H9 (cell line): ENCODE measurements around the gene ICE1. TPM values are rescaled to one million over a fixed set of nuclear protein-coding genes. Genes with fewer than 3 reads are reported as not detected.

ENCODE experiments used
- DNase-seq: peaks from one replicate; pipeline ENCODE4 v3.0.0-alpha.2; 2017
- H2AFZ ChIP-seq: one replicate; pipeline ENCODE4 v1.6.1; 2013; ENCODE audit warnings: mild to moderate bottlenecking, low read length, control low read depth, moderate library complexity
- H2AK5ac ChIP-seq: 2 replicates; pipeline ENCODE4 v1.6.1; 2013; ENCODE audit warnings: low read length, control low read depth, mixed read lengths; ENCODE audit not compliant: insufficient read length
- H2BK120ac ChIP-seq: one replicate; pipeline ENCODE4 v1.6.1; 2013; ENCODE audit warnings: low read depth, mild to moderate bottlenecking, low read length, control low read depth, inconsistent platforms; ENCODE audit not compliant: poor library complexity, severe bottlenecking
- H2BK12ac ChIP-seq: 2 replicates; pipeline ENCODE4 v1.6.1; 2013; ENCODE audit warnings: low read length, control low read depth, mixed read lengths, low read depth; ENCODE audit not compliant: insufficient read length
- H2BK15ac ChIP-seq: 2 replicates; pipeline ENCODE4 v1.6.1; 2013; ENCODE audit warnings: low read depth, low read length, control low read depth
- H2BK20ac ChIP-seq: one replicate; pipeline ENCODE4 v1.6.1; 2013; ENCODE audit warnings: low read depth, mild to moderate bottlenecking, low read length, control low read depth, inconsistent platforms; ENCODE audit not compliant: poor library complexity, severe bottlenecking
- H2BK5ac ChIP-seq: 2 replicates; pipeline ENCODE4 v1.6.1; 2013; ENCODE audit warnings: low read length, control low read depth, mixed read lengths; ENCODE audit not compliant: insufficient read length
- H3K14ac ChIP-seq: 2 replicates; pipeline ENCODE4 v1.6.1; 2013; ENCODE audit warnings: low read length, control low read depth; ENCODE audit not compliant: insufficient read depth
- H3K18ac ChIP-seq: 2 replicates; pipeline ENCODE4 v1.6.1; 2013; ENCODE audit warnings: low read depth, mild to moderate bottlenecking, mixed read lengths, low read length, control low read depth; ENCODE audit not compliant: insufficient read length
- H3K23ac ChIP-seq: 2 replicates; pipeline ENCODE4 v1.6.1; 2013; ENCODE audit warnings: low read length, control low read depth, mixed read lengths, low read depth; ENCODE audit not compliant: insufficient read length
- H3K23me2 ChIP-seq: 2 replicates; pipeline ENCODE4 v1.6.1; 2013; ENCODE audit warnings: low read depth, mild to moderate bottlenecking, mixed read lengths, low read length, control low read depth; ENCODE audit not compliant: insufficient read length, poor library complexity, severe bottlenecking
- H3K27ac ChIP-seq: 2 replicates; pipeline ENCODE4 v1.5.1; 2013; ENCODE audit warnings: low read length, control low read depth, mixed read lengths, low read depth; ENCODE audit not compliant: insufficient read length
- H3K27me3 ChIP-seq: 2 replicates; pipeline ENCODE4 v1.6.1; 2013; ENCODE audit warnings: low read length, control low read depth, inconsistent platforms; ENCODE audit not compliant: insufficient read depth
- H3K4ac ChIP-seq: 2 replicates; pipeline ENCODE4 v1.6.1; 2013; ENCODE audit warnings: low read depth, mild to moderate bottlenecking, control low read depth, inconsistent platforms, low read length, moderate library complexity
- H3K4me1 ChIP-seq: 2 replicates; pipeline ENCODE4 v1.6.1; 2013; ENCODE audit warnings: low read length, control low read depth, inconsistent platforms; ENCODE audit not compliant: insufficient read depth
- H3K4me2 ChIP-seq: 2 replicates; pipeline ENCODE4 v1.6.1; 2013; ENCODE audit warnings: low read length, control low read depth, mixed read lengths; ENCODE audit not compliant: insufficient read length, insufficient read depth
- H3K56ac ChIP-seq: 2 replicates; pipeline ENCODE4 v1.6.1; 2013; ENCODE audit warnings: low read depth, mild to moderate bottlenecking, mixed read lengths, low read length, control low read depth; ENCODE audit not compliant: insufficient read length
- H3K79me1 ChIP-seq: 2 replicates; pipeline ENCODE4 v1.6.1; 2013; ENCODE audit warnings: low read depth, mild to moderate bottlenecking, moderate library complexity, low read length, control low read depth, inconsistent platforms; ENCODE audit not compliant: insufficient read depth, poor library complexity, severe bottlenecking
- H3K79me2 ChIP-seq: 2 replicates; pipeline ENCODE4 v1.6.1; 2013; ENCODE audit warnings: low read length, control low read depth, inconsistent platforms; ENCODE audit not compliant: insufficient read depth
- H3K9ac ChIP-seq: 2 replicates; pipeline ENCODE4 v1.6.1; 2013; ENCODE audit warnings: low read length, control low read depth, mixed read lengths; ENCODE audit not compliant: insufficient read length; ENCODE audit errors: extremely low read depth
- H3K9me3 ChIP-seq: one replicate; pipeline ENCODE4 v1.6.1; 2013; ENCODE audit warnings: low read depth, low read length, inconsistent platforms; ENCODE audit not compliant: control insufficient read depth
- H3T11ph ChIP-seq: one replicate; pipeline ENCODE4 v1.6.1; 2013; ENCODE audit warnings: mild to moderate bottlenecking, low read length, control low read depth, inconsistent platforms
- H4K20me1 ChIP-seq: one replicate; pipeline ENCODE4 v1.6.1; 2013; ENCODE audit not compliant: control insufficient read depth, insufficient read length, insufficient read depth
- H4K5ac ChIP-seq: 2 replicates; pipeline ENCODE4 v1.6.1; 2013; ENCODE audit warnings: low read depth, mild to moderate bottlenecking, mixed read lengths, low read length, control low read depth; ENCODE audit not compliant: insufficient read length
- H4K8ac ChIP-seq: replicated peaks from 2 replicates; pipeline ENCODE4 v1.6.1; 2013; ENCODE audit warnings: low read length, control low read depth, mixed read lengths, low read depth; ENCODE audit not compliant: insufficient read length
- H4K91ac ChIP-seq: 2 replicates; pipeline ENCODE4 v1.6.1; 2013; ENCODE audit warnings: low read depth, mild to moderate bottlenecking, moderate library complexity, mixed read lengths, low read length, control low read depth; ENCODE audit not compliant: insufficient read length
- H3K27ac Mint-ChIP-seq, 3 experiments: 2 replicates in 2 of 3; 3 replicates in 1 of 3; pipeline ENCODE4 v1.8.0; 2020 to 2021; ENCODE audit warnings: mixed read lengths in 3 of 3, mild to moderate bottlenecking in 1 of 3, moderate library complexity in 1 of 3
- H3K27me3 Mint-ChIP-seq: 2 replicates; pipeline ENCODE4 v1.8.0; 2021; ENCODE audit warnings: low read depth, mild to moderate bottlenecking, moderate library complexity, mixed read lengths
- H3K36me3 Mint-ChIP-seq, 3 experiments: 2 replicates in 2 of 3; 3 replicates in 1 of 3; pipeline ENCODE4 v1.8.0; 2020 to 2021; ENCODE audit warnings: low read depth in 3 of 3, mixed read lengths in 3 of 3; ENCODE audit not compliant: insufficient read depth in 1 of 3
- H3K4me1 Mint-ChIP-seq, 2 experiments: 2 replicates each; pipeline ENCODE4 v1.8.0; 2020; ENCODE audit warnings: mixed read lengths in 2 of 2
- H3K4me3 Mint-ChIP-seq, 2 experiments: 2 replicates in 1 of 2; 3 replicates in 1 of 2; pipeline ENCODE4 v1.8.0; 2020 to 2021; ENCODE audit warnings: mild to moderate bottlenecking in 2 of 2, mixed read lengths in 2 of 2, moderate library complexity in 1 of 2
- H3K9me3 Mint-ChIP-seq, 2 experiments: 2 replicates in 1 of 2; 3 replicates in 1 of 2; pipeline ENCODE4 v1.8.0; 2020; ENCODE audit warnings: mild to moderate bottlenecking in 2 of 2, mixed read lengths in 2 of 2, moderate library complexity in 1 of 2
- CTCF ChIP-seq: fragments of 200-600 bp; sonication (generic); conservative IDR thresholded peaks from 3 replicates; pipeline ENCODE4 v1.8.0; 2021; ENCODE audit warnings: antibody characterized with exemption, mild to moderate bottlenecking
- WGBS: extraction: QIAGEN DNeasy Blood & Tissue Kit; methylation state at CpG from one replicate; pipeline ENCODE4 v1.1.7; 2013; ENCODE audit warnings: missing lambda C conversion rate, low lambda C conversion rate, mixed read lengths; ENCODE audit not compliant: insufficient read length; ENCODE audit errors: extremely low coverage; 5-methylcytosine and 5-hydroxymethylcytosine counted together
- total RNA-seq: library from RNA; stranded (reverse); gene quantifications from 2 replicates; pipeline ENCODE4 v1.2.1, GENCODE V29; 2021

The ICE1 gene
- total RNA-seq, 1 experiment from 2014 or later, result 45.1 TPM

DNA sequence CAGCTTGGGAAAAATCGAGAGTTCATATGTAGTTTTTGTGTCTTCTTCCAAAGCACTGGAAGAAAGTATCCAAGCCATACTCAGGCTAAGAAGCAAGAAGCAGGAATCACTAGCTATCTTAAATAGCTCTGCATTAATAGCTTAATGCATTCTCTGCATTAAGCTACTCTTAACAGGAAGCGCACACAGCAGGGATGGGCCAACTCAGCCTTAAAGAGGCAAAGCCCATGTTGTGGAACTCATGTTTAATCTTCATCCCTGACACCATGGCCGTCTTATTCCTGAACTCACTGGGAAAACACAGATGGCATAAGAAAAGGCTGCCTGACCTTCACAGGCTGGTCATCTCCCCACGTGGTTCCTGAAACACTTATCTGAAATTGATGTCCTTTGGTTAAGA lies 18.7 kb upstream of the ICE1 start:
- peaks cover 3% of the 10 kb centered on the region; the same call in 1 of the 2 replicates for H3K27me3 Mint-ChIP-seq
- H2BK12ac ChIP-seq, result no peak overlapping the region

More for the DNA sequence above, 18.7 kb upstream of the ICE1 start:
- Histone ChIP-seq H3K18ac (no peak overlapping the region), H4K91ac (no peak overlapping the region), H3K4me1 (peaks cover 5% of the 10 kb centered on the region; the same call in 1 of the 2 replicates), H4K20me1 (no peaks in the 10 kb centered on the region), H3T11ph (no peak overlapping the region), H3K23me2 (no peaks in the 10 kb centered on the region), H3K14ac (no peak overlapping the region), H3K9ac (no peak overlapping the region), H3K4ac (no peak overlapping the region), H3K4me2 (no peak overlapping the region), H2AK5ac (no peak overlapping the region), H2BK20ac (no peak overlapping the region), H3K23ac (no peak overlapping the region), H2BK15ac (no peak overlapping the region), H3K9me3 (peaks cover 3% of the 10 kb centered on the region), H3K27ac (no peak overlapping the region), H4K8ac (no peak overlapping the region), H2BK120ac (no peak overlapping the region), H2AFZ (no peak overlapping the region), H3K79me2 (no peaks in the 10 kb centered on the region), H4K5ac (no peak overlapping the region), H2BK5ac (no peak overlapping the region), H3K56ac (no peak overlapping the region), H3K79me1 (no peaks in the 10 kb centered on the region), H3K27me3 (no peaks in the 10 kb centered on the region)
- WGBS, result no CpG with 5 or more reads among the region's 4 CpGs
- no peak overlapping the region for H3K4me3 Mint-ChIP-seq
- peaks cover 5 to 13% (median 9%) of the 10 kb centered on the region in 3 experiments; a peak in 6 of 7 replicates for H3K36me3 Mint-ChIP-seq
- DNase-seq, result no peak
- no peak overlapping the region for H3K27ac Mint-ChIP-seq
- peaks cover 17 to 18% of the 10 kb centered on the region in 2 experiments for H3K9me3 Mint-ChIP-seq
- no peak for TF ChIP-seq CTCF
- H3K4me1 Mint-ChIP-seq, result peaks cover 0 to 10% of the 10 kb centered on the region in 2 experiments; a peak in 2 of 4 replicates
